Caco-2 (cell line): ENCODE results near the gene ATF2. TPM values are rescaled to one million over a fixed set of nuclear protein-coding genes. Genes with fewer than 3 reads are reported as not detected.

Experiments used
- BruUV-seq: library from RNA; stranded (reverse); fragments of 400-500 nt; replicated peaks from 2 replicates; lab custom pipeline; 2021; lab: Mats Ljungman, UMichigan
- CTCF ChIA-PET: fragments of 300-600 bp; sonication (Branson Sonifier 250); formaldehyde crosslinking; loops from one replicate; lab custom pipeline; 2022; ENCODE audit warnings: antibody characterized with exemption; lab: Charles Lee
- POLR2A ChIA-PET: fragments of 300-600 bp; sonication (Branson Sonifier 250); formaldehyde crosslinking; loops from one replicate; lab custom pipeline; 2022; ENCODE audit warnings: antibody characterized with exemption; lab: Charles Lee
- DNase-seq, 2 experiments: peaks; one replicate each; pipeline versions ENCODE4 v3.0.0 to v3.0.0-alpha.2; 2020 to 2022
- H3K27me3 ChIP-seq: replicated peaks from 2 replicates; pipeline ENCODE4 v1.6.0; 2011; ENCODE audit warnings: low read length; ENCODE audit not compliant: control insufficient read depth, insufficient read depth
- H3K36me3 ChIP-seq: 2 replicates; pipeline ENCODE4 v1.5.1; 2011; ENCODE audit warnings: low read length; ENCODE audit not compliant: control insufficient read depth, insufficient read depth
- H3K4me1 ChIP-seq: fragments of 250-450 bp; sonication (Bioruptor Pico); 2 replicates; pipeline ENCODE4 v1.5.1; 2020; ENCODE audit warnings: mild to moderate bottlenecking
- H3K4me3 ChIP-seq: 2 replicates; pipeline ENCODE4 v1.5.1; 2011; ENCODE audit warnings: low read depth, mild to moderate bottlenecking, control low read depth, low read length
- H3K9me3 ChIP-seq: fragments of 250-450 bp; sonication (Bioruptor Pico); 2 replicates; pipeline ENCODE4 v1.5.1; 2020; ENCODE audit warnings: mild to moderate bottlenecking, moderate library complexity
- H3K27ac Mint-ChIP-seq: one replicate; pipeline ENCODE4 v1.8.0; 2022; ENCODE audit warnings: mixed read lengths; ENCODE audit not compliant: unreplicated experiment
- H3K27me3 Mint-ChIP-seq: one replicate; pipeline ENCODE4 v1.8.0; 2022; ENCODE audit warnings: mixed read lengths; ENCODE audit not compliant: insufficient read depth, unreplicated experiment
- H3K36me3 Mint-ChIP-seq: one replicate; pipeline ENCODE4 v1.8.0; 2022; ENCODE audit warnings: mild to moderate bottlenecking, mixed read lengths; ENCODE audit not compliant: insufficient read depth, unreplicated experiment
- H3K4me1 Mint-ChIP-seq: one replicate; pipeline ENCODE4 v1.8.0; 2022; ENCODE audit warnings: low read depth, mixed read lengths; ENCODE audit not compliant: unreplicated experiment
- H3K4me3 Mint-ChIP-seq: one replicate; pipeline ENCODE4 v1.8.0; 2022; ENCODE audit warnings: mild to moderate bottlenecking, moderate library complexity, mixed read lengths; ENCODE audit not compliant: unreplicated experiment
- H3K9me3 Mint-ChIP-seq: one replicate; pipeline ENCODE4 v1.8.0; 2022; ENCODE audit warnings: mixed read lengths; ENCODE audit not compliant: unreplicated experiment
- intact Hi-C: fragments of 100-400 bp; cut with micrococcal nuclease; formaldehyde crosslinking; loops from one replicate; pipeline ENCODE4 v1.10.0; 2022; ENCODE audit not compliant: unreplicated experiment
- total RNA-seq: library from RNA; stranded (reverse); gene quantifications from 2 replicates; pipeline ENCODE4 v1.2.3, GENCODE V29; 2022
- TF ChIP-seq, protein P1 (sequence below), 2 experiments: fragments of 200-600 bp in 1 of 2; IDR thresholded peaks; 1 replicate in 1 of 2; 2 replicates in 1 of 2; pipeline versions ENCODE4 v1.5.1 to v1.8.0; 2011 to 2022; ENCODE audit warnings: antibody characterized with exemption in 1 of 2, control low read depth in 1 of 2, inconsistent platforms in 1 of 2, low read depth in 1 of 2, low read length in 1 of 2, mild to moderate bottlenecking in 1 of 2, moderate library complexity in 1 of 2; ENCODE audit not compliant: insufficient read depth in 1 of 2, severe bottlenecking in 1 of 2, unreplicated experiment in 1 of 2

Gene ATF2
- total RNA-seq, 1 experiment from 2014 or later: 47.1 TPM

DNA sequence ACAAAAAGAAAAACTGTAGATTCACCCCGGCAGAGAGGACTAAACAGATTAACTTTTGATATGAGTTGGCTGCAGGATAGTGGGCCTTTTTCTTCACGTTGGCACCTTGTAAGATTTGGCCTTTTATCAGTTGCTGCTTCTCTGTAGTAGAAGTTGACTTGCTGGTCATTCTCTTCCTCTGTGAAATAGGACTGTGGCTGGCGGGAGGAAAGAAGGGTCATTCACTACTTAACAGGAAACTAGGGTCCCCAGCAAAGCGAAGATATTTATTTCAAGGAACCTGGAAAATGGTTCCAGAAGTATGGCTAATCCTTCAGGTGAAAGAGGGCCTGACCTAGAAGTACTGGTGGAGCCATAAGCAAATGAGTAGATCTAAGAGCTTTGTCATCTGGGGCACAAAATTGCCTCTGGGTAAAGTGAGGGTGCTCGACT, 13.9 kb upstream of the ATF2 start:
- Histone ChIP-seq H3K9me3 (no peaks in the 10 kb centered on the region), H3K36me3 (0 out of 2 replicates have a peak, but pooled peaks cover 1% of the 10 kb centered on the region), H3K4me3 (peak overlapping the region; percentile 28), H3K4me1 (peaks cover 4% of the 10 kb centered on the region; the same call in 1 of the 2 replicates), H3K27me3 (no peaks in the 10 kb centered on the region)
- BruUV-seq: TSS peak; percentile 19
- peak overlapping the region; percentile 98 for H3K4me3 Mint-ChIP-seq
- ChIA-PET POLR2A (no interaction called here), CTCF (no interaction called here)
- DNase-seq: no peak
- H3K27ac Mint-ChIP-seq: peak overlapping the region; percentile 87
- H3K9me3 Mint-ChIP-seq: no peaks in the 10 kb centered on the region
- intact Hi-C loops: no loop called here
- H3K4me1 Mint-ChIP-seq: peaks cover 9% of the 10 kb centered on the region
- TF ChIP-seq, protein P1, sequence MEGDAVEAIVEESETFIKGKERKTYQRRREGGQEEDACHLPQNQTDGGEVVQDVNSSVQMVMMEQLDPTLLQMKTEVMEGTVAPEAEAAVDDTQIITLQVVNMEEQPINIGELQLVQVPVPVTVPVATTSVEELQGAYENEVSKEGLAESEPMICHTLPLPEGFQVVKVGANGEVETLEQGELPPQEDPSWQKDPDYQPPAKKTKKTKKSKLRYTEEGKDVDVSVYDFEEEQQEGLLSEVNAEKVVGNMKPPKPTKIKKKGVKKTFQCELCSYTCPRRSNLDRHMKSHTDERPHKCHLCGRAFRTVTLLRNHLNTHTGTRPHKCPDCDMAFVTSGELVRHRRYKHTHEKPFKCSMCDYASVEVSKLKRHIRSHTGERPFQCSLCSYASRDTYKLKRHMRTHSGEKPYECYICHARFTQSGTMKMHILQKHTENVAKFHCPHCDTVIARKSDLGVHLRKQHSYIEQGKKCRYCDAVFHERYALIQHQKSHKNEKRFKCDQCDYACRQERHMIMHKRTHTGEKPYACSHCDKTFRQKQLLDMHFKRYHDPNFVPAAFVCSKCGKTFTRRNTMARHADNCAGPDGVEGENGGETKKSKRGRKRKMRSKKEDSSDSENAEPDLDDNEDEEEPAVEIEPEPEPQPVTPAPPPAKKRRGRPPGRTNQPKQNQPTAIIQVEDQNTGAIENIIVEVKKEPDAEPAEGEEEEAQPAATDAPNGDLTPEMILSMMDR (IDR thresholded peaks at IDR 0.05; ENCODE audit: insufficient read depth in 1 of 2, low read depth in 1 of 2, low read length in 1 of 2, severe bottlenecking in 1 of 2, unreplicated experiment in 1 of 2): no peak
- no peaks in the 10 kb centered on the region for H3K27me3 Mint-ChIP-seq
- peaks cover 47% of the 10 kb centered on the region for H3K36me3 Mint-ChIP-seq

DNA sequence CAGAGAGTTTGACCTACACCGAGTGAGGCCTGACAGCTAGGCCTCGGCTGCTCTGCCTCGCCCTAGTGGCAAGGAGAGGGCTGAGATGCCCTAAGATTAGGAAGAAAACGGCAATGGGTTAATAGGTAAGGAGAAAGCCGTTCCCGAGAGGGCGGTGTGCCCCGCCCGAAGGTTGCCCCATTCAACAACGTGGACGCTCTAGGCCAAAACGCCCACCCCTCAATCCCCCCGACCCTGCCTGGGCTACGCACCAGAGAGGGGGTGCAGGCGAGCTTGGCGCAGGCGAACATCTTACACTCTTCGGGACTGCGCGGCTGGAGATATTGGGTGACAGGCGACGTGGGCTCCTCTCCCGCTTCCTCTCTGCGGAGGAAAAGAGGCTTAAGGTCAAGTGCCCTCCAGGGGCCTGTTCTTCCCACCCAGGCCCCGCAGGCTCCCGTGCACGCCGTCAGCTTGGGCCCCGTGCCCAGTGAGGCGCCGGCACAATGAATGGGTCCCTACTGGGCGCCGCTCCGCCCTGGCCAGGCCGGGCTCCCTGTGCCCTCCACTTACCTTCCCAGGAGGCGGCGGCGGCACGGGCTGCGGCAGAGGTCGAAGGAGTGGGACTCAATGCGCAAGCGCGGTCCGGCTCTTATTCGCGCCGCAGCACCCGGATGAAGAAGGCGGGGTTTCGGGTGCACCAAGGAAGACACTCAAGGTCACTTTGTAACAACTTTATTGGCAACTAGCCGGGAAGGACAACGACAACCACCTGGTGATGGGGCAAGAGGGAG, 13.3 kb upstream of the ATF2 start, which contains the start of gene ATP5MC3:
ATP5MC3 (minus strand) TSS at position 607 of the 773 bp plus-strand sequence; CDS start at position 290, 317 bp downstream.
- H3K4me1 Mint-ChIP-seq: peaks cover 9% of the 10 kb centered on the region
- H3K4me3 Mint-ChIP-seq: peak within 1 kb of the TSS; percentile 98
- H3K9me3 Mint-ChIP-seq: no peaks in the 10 kb centered on the region
- Histone ChIP-seq H3K4me1 (peaks cover 4% of the 10 kb centered on the region; the same call in 1 of the 2 replicates), H3K9me3 (no peaks in the 10 kb centered on the region), H3K4me3 (peak within 1 kb of the TSS; percentile 74), H3K27me3 (no peaks in the 10 kb centered on the region), H3K36me3 (0 out of 2 replicates have a peak, but pooled peaks cover 1% of the 10 kb centered on the region)
- CTCF ChIA-PET: no interaction called here
- no TSS peak for BruUV-seq
- intact Hi-C loops: no loop called here
- peak; percentile 95 to 96 for DNase-seq
- POLR2A ChIA-PET: no interaction called here
- peak within 1 kb of the TSS; percentile 87 for H3K27ac Mint-ChIP-seq
- H3K27me3 Mint-ChIP-seq: no peaks in the 10 kb centered on the region
- TF ChIP-seq, protein P1 (IDR thresholded peaks at IDR 0.05; ENCODE audit: insufficient read depth in 1 of 2, low read depth in 1 of 2, low read length in 1 of 2, severe bottlenecking in 1 of 2, unreplicated experiment in 1 of 2): no peak
- peaks cover 49% of the 10 kb centered on the region for H3K36me3 Mint-ChIP-seq

DNA sequence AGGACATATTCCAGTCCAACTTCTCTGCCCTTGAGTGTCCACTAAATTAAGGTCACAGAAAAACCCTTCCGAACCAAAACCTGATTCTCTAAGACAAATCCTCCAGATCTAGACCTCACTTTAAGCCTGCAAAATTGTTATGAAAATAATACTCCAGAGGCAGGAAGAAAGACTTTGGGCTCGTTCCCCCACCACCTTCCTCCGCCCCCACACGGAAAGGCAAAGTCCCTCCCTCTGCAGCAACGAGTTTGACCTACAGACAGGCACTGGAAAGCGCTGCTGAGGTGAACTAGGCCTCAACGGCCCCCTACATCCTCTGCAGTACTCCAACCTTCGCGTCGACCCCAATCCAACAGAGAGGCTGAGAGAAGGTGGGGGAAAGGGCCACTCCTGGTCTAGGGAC, 12.7 kb upstream of the ATF2 start:
- ChIA-PET POLR2A (no interaction called here), CTCF (no interaction called here)
- H3K4me1 Mint-ChIP-seq: peaks cover 9% of the 10 kb centered on the region
- peak overlapping the region; percentile 74 for H3K4me3 ChIP-seq
- H3K4me3 Mint-ChIP-seq: peak overlapping the region; percentile 98
- H3K9me3 Mint-ChIP-seq: no peaks in the 10 kb centered on the region
- DNase-seq: peak; percentile 38 to 53
- H3K9me3 ChIP-seq: no peaks in the 10 kb centered on the region
- BruUV-seq: no TSS peak
- H3K36me3 ChIP-seq: 0 out of 2 replicates have a peak, but pooled peaks cover 1% of the 10 kb centered on the region
- no peaks in the 10 kb centered on the region for H3K27me3 Mint-ChIP-seq
- peak overlapping the region; percentile 87 for H3K27ac Mint-ChIP-seq
- no peaks in the 10 kb centered on the region for H3K27me3 ChIP-seq
- H3K4me1 ChIP-seq: peaks cover 4% of the 10 kb centered on the region; the same call in 1 of the 2 replicates
- intact Hi-C loops: loop anchor here (1.0 kb wide), 1 partner anchor 12 kb away; the partner anchor contains the start of gene ATF2
- peaks cover 49% of the 10 kb centered on the region for H3K36me3 Mint-ChIP-seq
- TF ChIP-seq, protein P1 (IDR thresholded peaks at IDR 0.05; ENCODE audit: insufficient read depth in 1 of 2, low read depth in 1 of 2, low read length in 1 of 2, severe bottlenecking in 1 of 2, unreplicated experiment in 1 of 2): no peak
